Activated CD8-positive, alpha-beta memory T cell treated with anti-CD3 and anti-CD28 coated beads, Interleukin-2, amount 50 U/mL, for 4 hours (primary cell): ENCODE data around the gene NUDT16.

ENCODE experiments used
- DNase-seq: peaks from one replicate; pipeline ENCODE4 v3.0.0-alpha.2; 2020

The NUDT16 gene

GRCh38 chr3:131387796-131388489, 6.4 kb downstream of the NUDT16 start:
- DNase-seq = no peak

- no peak for DNase-seq
Observed at GRCh38 chr3:131388490-131388799, 6.9 kb downstream of the NUDT16 start.

DNA sequence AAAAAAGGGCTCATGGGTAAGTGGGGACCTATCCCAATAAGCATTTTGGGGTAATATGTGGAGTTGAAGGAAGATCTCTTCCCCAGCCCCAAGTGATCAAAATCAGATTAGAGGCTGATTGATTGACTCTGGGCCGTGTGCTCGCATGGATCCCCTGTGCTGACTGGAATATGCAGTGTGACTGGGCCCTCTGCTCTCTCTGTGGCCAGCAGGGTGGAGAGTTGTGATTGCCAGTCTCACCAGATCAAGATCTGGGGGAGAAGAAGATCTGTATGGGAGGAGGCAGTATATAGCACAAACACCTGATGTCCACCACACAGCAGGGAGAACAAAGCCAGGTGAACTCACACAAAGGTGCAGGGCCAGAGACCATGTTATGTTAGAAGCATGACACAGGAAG, 8.8 kb downstream of the NUDT16 start:
- DNase-seq = no peak

- no peak for DNase-seq
Observed at GRCh38 chr3:131393051-131393450, 11.5 kb downstream of the NUDT16 start.

DNA sequence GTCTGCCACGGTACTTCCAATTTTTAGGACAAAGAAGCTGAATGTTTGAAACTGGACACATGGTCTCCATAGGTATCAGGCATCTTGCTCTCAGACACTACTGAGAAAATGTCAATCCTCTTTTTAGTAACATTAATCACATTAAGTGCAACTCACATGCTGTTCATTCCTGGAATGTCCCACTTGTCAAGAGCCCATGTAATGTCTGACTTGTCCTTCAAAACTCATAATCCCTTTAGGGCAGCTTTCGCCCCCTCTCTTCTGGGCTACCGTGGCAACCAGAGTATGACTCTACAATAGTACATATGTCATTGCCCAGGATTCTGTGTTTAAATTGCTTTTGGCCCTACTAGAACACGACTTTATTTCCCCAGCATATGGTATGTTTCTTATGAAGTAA, 12.3 kb downstream of the NUDT16 start:
- DNase-seq = no peak

GRCh38 chr3:131394400-131394799, 12.8 kb downstream of the NUDT16 start:
- DNase-seq = no peak

DNA sequence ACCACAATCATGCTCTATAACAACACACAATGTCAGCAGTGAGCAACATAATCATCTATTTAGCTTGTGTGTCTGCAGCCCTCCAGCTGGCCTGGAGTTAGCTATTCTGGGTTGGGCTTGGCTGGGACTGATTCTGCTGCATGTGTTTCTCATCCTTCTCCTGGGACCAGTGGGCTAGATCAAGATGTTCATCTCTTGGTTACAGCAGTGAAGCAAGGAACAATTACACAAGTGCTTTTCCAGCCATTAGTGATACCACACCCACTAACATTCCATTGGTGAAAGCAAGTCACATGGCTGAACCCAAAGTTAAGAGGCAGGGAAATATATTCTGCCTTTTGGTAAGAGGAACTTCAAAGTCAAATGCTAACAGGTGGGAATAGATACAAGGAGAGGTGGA, 14.6 kb downstream of the NUDT16 start:
- DNase-seq = no peak

DNA sequence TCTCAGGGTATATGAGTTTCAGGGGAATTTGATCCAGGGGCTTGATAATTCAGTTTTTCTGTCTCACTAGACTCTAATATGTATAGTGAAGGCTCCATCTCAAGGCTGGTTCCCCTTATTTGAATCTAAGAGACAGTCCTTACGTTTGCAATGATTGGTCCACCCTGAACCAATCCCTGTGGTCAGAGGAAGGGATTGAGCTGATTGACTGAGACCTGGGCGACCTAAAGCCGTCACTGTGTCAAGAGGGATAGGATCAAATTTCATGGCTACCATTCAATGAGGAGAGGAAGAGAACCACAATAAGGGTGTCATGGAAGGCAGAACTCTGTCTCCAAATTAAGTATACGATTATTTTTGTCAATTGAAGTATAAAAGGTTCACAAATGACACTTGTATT, 16.3 kb downstream of the NUDT16 start:
- no peak for DNase-seq

DNA sequence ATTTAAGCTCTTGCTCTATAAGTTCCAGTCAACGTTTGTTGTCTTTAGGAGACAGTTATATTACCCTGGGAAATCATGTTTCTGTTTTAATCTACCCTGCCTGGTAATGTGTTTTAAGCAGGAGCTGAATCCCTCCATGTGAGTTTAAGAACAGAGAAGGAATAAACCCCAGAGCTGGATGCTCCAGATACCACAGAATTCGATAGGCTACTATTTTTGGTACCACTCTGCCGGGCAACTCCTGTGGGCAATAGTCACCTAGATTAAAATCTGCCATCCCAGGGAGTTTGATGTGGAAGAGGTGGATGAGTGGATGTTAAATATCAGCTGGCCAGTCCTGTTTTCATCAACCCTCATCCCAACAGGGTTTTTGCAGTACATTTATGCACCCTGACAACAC, 20.4 kb downstream of the NUDT16 start:
- no peak for DNase-seq

GRCh38 chr3:131402391-131403039, 20.9 kb downstream of the NUDT16 start:
- no peak for DNase-seq

DNA sequence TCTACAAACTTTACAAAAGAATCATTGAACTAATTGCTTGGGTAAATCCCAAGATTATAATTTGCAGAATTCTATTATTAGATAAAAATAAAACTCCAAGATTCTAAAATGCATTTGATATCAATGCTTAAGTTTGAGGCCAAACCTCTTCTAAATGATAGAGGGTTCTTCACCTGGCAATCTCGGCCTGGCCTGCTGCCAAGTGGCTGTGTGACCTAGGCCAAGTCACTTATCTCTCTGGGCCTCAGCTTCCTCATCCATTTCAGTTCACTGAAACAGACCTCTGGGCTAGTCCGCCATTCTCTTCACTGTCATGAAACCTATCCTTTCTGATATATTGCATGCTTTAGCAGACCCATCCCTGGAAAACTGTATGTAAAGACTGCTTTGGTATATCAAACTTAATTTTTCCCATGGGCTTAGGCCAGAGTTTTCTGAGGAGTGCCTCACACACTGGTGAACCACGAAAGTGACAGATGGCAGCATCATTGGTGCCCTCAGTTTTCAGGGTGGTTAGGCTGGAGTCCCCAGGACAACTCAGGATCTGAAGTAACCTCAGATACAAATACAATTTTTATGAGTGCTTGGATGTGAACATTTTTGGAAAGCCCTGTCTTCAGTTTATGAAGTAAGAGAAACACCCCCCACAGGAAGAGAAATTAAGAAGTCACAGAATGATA, 21.8 kb downstream of the NUDT16 start:
- DNase-seq = no peak

GRCh38 chr3:131405411-131405810, 23.8 kb downstream of the NUDT16 start:
- no peak for DNase-seq

DNA sequence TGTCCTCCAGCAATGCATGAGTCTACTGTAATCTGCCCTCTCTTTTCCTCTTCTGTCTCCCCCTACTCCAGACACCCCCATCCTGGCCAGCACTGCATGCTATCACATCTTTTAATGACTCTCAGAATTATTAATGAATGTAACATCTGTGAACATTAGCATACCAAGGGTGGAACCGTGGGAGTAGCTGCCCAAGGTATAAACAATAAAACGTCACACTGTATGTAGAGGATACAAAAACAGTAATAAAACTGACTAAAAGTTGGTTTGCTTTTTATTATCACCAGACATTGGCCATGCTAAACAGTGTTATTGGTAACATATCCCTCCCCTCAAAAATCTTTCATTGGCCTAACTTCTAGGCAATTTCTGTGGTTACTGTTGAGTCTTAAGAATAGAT, 24.7 kb downstream of the NUDT16 start:
- DNase-seq = no peak

- DNase-seq = no peak
Observed at GRCh38 chr3:131417751-131418150, 36.2 kb downstream of the NUDT16 start.

DNA sequence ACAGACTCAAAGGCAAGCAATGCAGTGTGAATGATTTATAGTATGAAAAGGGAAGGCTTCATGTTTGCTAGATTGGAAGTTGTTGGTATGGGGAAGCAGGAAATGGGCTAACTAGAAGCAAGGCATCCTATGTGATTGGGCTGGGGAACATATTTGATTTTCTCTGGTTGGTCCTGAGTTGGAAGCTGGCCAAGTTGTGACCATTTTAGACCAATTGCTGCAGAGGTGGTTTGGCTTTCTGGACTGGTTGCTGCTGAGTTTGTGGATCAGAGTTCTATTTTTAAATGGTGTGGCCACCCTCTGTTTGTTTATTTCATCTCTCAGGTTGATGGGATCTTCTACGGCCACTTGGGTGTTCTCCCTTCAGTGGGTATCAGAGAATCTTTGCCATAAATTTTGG, 39.7 kb downstream of the NUDT16 start:
- no peak for DNase-seq

DNA sequence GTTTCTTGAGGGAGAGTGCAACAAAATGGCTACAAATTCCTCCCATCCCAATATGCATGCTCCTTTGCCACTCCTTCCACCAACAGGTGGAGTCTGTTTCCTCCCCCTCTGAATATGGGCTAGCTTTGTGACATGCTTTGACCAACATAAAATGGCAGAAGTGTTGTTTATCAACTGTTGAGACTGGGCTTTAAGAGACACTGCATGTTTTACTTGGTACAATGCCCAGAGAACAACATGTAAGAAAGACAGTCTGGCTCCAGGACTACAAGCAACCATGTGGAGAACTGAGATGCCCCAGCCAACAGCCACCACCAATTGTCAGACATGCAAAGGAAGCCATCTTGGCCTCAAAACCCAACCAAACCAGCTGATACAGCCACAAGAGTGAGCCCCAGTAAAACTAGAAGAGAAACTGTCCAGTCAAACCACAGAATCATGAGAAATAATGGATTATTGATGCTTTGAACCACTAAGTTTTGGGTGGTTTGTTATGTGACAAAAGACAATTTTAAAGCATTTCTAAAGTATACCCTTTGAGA, 40.5 kb downstream of the NUDT16 start:
- no peak for DNase-seq

- DNase-seq = no peak
Observed at GRCh38 chr3:131427226-131427625, 45.7 kb downstream of the NUDT16 start.

- DNase-seq = no peak
Observed at GRCh38 chr3:131431754-131432153, 50.2 kb downstream of the NUDT16 start.

DNA sequence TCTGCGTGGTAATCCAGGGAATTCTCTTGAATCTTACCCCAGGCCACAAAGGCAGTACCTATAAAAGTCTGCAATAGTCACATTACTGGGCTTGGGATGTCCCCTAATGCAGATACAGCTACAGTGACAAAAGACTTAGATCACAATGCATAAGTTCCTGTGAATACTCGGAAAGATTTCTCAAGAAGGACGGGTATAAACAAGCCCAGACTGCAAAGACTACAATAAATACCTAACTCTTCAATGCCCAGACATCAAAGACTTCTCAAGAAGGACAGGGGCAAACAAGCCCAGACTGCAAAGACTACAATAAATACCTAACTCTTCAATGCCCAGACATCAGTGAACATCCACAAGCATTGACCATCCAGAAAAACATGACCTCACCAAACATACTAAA, 50.9 kb downstream of the NUDT16 start:
- DNase-seq = no peak

GRCh38 chr3:131435000-131435399, 53.4 kb downstream of the NUDT16 start:
- DNase-seq = no peak
